Posterior vena cava (tissue), 2 donors: ENCODE results near the gene MYH3. TPM values are rescaled to one million over a fixed set of nuclear protein-coding genes. Genes with fewer than 3 reads are reported as not detected.

Source experiments
- DNase-seq: peaks from one replicate; pipeline ENCODE4 v3.0.0-alpha.2; 2020; ENCODE audit warnings: low spot score
- intact Hi-C, 2 donors: fragments of 100-400 bp; cut with DNase I; formaldehyde crosslinking; loops; one replicate each; pipeline versions ENCODE4 v1.14.1 to v1.14.2; 2022 to 2023
- total RNA-seq, 2 donors: library from RNA; stranded (reverse); fragmentation: NEBNext Ultra II Directional; extraction: Animal tissue kit (Norgen Biotek cat#: 25700); gene quantifications; one replicate each; pipeline ENCODE4 v1.2.1, GENCODE V29; 2021
- donor health status: DM: yes; HTN: yes; CAD: no.
- donor health status: DM: yes; HTN: yes; CAD: no.

Gene MYH3
- total RNA-seq, 2 donors from 2014 or later: 19.9 to 75.1 TPM

DNA sequence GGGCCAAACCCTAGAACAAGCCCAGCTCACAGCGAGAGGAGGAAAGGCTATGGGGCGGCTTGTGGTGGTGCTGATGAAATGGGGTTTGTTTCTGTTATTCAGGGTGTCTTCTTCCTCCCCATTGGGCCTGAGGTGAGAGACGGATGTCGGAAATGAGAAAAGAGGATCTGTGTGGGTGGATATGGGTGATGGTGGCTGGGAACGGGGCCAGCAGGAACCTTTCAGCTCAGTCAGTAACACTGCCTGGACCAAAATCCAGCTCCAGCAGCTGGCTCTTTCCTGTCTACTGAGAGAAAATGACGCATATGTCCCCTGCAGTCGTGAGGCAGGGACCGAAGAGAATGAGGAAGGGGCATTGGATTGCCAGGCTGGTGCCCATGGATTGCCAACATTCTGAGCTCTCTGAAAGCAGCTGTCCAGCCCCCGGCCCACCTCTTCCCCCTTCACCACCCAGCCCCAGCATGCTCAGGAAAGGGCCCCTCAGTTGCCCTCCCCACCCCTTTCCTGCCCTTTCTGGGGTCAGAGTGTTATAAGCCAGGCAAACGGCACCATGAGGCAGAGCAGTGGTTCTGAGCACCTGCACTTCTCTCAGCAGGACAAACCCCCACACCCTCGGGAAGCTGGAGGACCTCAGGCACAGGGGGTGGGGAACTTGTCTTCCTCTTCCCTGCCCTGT is 4.0 kb downstream of the MYH3 start:
- intact Hi-C loops: no loop called here
- DNase-seq: no peak

DNA sequence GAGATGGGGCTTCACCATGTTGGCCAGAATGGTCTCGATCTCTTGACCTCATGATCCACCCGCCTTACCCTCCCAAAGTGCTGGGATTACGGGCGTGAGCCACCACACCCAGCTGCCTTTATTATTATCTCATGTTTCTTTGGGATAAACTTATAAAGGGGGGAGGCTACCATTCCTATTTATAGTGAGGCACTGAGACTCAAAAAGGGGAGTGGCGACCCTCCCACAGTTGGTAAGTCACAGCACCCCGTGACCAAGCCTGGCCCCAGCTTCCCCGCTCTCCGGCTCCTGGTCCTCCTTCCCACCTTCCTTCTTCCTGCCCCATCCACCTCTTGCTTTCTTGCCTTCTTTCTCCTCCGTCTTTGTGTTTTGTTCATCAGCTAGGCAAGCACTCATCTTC is 5.2 kb downstream of the MYH3 start:
- intact Hi-C loops: no loop called here
- DNase-seq: no peak

DNA sequence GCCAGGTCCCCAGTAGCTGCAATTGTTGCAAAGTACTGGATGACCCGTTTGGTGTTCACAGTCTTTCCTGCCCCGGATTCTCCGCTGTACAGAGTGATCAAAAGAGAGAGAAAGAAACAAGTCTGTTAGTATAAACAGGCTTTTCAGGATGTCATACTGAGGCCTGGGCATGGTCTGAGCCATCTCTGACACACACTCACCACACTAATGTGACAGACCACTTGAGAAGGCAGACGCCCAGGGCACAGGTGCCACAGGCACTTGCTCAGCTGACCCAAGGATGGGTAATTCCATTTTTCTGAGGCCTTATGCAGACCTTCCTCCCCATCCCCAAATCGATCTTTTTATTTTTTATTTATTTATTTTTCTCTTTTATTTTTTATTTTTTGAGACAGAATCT is 7.5 kb downstream of the MYH3 start:
- no peak for DNase-seq
- intact Hi-C loops: loop anchor here in 1 of 2 donors (5.0 to 10.0 kb wide), 2 partner anchors 45 to 193 kb away; partner anchors contain the start of genes ADPRM and SCO1

DNA sequence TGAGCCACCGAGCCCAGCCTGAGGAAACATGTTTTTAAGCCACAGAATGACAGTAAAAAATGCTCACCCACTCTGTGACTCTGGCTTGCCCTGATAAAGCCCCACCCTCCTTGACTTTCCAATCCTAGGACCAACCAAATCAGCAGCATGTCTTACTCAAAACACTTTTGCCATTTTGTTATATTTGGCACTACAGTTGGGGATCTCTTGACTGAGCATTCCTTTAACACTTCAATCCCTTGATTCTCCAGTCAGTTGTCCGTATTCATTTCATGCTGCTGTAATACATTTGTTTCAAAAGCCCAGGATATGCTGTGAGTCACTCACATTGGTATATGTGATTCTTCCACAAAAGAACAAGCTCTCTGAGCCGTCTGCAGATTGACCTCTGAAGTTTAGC is 8.2 kb downstream of the MYH3 start:
- DNase-seq: no peak
- intact Hi-C loops: loop anchor here in 1 of 2 donors (5.0 to 10.0 kb wide), 2 partner anchors 46 to 193 kb away; partner anchors contain the start of genes ADPRM and SCO1

DNA sequence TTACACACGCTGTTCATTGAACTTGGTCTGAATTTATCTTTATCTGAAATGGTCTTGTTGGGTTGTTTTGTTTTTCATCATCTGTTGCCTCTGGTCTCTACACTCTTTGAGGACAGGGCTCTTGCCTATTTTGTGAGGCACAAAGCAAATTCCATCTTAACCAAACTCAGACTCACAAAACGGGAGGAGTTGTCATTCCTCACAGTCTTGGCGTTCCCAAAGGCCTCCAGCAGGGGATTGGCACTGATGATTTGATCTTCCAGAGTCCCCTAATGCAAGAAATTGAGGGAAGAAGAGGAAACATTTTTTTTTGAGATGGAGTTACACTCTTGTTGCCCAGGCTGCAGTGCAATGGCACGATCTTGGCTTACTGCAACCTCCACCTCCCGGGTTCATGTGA is 8.7 kb downstream of the MYH3 start:
- no peak for DNase-seq
- intact Hi-C loops: loop anchor here in 1 of 2 donors (5.0 to 10.0 kb wide), 2 partner anchors 46 to 194 kb away; partner anchors contain the start of genes ADPRM and SCO1

DNA sequence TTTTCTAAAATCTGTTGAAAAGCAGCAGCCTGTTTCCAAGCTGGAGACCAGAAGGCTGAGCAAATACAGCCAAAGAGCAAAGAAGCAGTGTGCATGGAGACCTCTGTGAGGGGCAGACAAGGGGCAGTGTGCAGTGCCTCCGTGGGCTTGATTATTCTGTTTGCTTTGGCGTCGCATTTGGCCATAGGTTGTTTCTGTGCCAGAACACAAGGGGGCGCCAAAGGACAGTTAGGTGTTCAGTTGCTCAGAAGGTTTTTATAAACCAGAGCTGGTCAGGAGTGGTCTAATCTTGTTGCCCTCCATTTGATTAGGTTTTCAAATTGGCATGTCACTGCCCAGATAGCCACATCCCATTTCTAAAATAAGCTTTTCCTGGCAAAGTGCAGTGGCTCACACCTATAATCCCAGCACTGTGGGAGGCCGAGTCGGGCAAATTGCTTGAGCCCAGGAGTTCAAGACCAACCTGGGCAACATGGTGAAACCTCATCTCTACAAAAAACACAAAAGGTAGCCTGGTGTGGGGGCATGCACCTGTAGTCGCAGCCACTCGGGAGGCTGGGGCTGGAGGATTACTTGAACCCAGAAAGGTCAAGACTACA is 10.6 kb downstream of the MYH3 start:
- intact Hi-C loops: loop anchor here in 1 of 2 donors (5.0 to 10.0 kb wide), 2 partner anchors 48 to 196 kb away; partner anchors contain the start of genes ADPRM and SCO1
- peak; percentile 87 for DNase-seq

DNA sequence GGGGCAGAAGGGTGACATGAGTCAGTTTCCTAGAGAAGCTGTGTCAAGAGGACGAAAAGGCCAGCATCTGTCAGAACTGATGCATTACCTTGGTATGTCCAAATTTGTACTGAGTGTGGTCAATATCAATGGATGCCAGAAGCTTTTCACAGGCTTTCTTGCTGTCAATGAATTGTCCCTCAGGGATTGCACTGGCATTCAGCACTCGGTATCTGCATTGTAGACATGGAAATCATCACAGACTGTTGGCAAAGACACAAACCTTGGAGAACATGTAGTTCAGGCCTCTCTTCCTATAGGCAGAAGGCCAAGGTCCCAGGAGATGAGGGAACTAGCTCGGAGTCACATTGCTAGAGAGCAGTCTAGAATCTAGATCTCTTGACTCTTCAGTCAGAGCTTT is 16.6 kb downstream of the MYH3 start:
- intact Hi-C loops: loop anchor here in 1 of 2 donors (10.0 kb wide), 1 partner anchor 54 kb away; the partner anchor contains the start of genes ADPRM and SCO1
- no peak for DNase-seq

DNA sequence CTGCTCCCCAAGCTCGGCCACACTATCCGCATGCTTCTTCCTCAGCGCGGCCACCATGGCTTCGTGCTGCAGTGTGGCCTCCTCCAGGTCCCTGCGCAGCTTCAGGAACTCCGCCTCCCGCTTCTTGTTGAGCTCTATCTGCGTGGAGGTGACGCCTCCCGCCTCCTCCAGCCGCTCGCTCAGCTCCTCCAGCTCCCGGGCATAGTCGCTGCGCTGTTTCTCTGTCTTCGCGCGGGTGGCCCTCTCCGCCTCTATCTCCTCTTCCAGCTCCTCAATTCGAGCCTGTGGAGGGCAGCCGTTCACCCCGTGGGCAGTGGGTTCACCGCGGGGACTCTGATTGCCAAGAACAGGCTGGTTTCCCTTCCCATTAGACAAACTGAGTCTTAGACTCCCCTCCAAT is 19.0 kb downstream of the MYH3 start:
- DNase-seq: no peak
- intact Hi-C loops: no loop called here

DNA sequence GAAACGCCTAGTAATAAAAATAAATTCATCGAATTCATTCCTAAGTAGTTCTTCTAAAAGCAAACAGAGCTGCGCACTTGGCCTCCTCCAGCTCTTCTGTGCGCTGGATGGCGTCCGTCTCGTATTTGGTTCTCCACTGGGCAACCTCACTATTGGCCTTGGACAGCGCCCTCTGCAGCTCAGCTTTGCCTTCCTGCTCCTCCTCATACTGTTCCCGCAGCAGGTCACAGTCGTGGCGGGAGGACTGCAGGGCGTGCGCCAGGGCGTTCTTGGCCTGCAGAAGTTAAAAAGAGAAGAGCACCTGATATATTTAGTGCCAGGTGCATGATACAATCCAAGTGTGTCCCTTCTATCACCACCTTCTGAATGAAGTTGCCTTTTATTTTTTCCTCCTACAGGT is 21.8 kb downstream of the MYH3 start:
- peak; percentile 48 for DNase-seq
- intact Hi-C loops: no loop called here

DNA sequence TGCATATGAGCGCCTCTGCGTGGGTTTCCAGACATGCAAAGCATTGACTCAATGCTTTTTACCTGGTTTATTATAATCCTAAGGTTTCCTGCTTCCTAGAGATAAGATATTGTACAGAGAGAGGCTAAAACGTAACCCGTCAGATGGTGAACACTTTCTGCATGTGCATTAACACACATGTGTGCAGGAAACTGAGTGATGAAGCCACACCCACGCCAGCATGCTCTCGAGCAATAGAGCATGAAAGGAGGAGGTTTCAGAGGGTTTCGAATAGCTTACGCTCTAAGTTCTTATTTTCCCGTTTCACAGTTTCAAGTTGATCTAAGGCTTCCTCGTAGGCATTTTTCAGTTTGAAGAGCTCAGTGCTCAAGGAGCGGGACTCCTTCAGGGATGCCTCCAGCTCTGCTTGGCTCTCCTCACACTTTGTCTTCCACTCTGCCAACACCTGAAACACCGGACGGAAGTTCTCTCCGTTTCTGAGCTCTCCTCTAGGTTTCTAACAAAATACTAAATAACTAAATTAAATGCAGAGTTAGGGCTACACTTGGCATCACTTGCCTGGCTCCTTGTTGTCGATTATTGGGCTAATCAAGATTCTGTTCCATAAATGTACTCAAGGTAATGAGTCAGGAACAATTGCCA is 23.2 kb downstream of the MYH3 start:
- intact Hi-C loops: no loop called here
- no peak for DNase-seq

DNA sequence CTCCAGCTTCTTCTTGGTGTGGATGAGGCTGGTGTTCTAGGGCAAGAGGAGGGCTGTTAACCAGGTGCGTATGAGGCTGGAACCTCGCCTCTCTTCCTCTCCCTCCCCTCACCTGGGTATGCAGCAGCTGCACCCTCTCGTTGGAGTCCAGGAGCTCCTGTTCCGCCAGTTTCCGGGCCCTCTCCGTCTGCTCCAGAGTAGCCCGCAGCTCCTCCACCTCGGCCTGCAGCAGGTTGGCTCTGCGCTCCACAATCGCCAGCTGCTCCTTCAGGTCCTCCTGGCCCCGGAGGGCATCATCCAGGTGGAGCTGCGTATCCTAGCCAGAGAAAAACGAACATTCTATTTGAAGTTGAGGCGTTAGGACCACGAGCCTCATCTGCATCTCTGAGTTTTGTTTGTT is 25.4 kb downstream of the MYH3 start:
- intact Hi-C loops: no loop called here
- DNase-seq: no peak

DNA sequence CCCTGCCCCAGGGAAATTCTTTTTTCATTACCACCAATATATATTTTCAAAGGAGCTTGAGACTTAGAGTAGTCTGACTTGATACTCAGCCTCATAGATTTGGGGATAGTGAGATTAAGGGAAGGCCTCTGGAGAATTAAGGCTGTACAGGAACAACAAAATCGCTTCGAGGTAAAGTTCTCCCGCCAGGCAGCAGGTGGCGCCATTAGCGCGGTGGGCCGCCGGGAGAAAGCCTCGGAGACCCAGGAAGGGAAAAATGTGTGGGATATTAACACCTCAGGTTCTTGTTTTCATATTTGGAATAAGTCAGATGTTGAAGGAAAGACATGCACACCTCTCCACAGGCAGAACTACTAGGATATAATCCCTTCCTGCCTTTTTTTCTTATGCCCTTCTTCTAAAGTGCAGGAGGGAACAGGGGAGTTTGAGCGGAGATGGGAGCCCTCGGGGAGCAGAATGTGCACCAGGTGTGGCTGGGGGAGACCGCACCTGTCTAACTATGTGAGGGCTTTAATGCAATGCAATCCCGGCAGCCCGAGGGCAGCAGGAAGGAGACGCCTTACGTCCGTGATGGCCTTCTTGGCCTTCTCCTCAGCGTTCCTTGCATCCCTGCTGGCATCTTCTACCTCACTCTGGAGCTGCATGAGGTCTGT is 25.9 kb downstream of the MYH3 start:
- no peak for DNase-seq

DNA sequence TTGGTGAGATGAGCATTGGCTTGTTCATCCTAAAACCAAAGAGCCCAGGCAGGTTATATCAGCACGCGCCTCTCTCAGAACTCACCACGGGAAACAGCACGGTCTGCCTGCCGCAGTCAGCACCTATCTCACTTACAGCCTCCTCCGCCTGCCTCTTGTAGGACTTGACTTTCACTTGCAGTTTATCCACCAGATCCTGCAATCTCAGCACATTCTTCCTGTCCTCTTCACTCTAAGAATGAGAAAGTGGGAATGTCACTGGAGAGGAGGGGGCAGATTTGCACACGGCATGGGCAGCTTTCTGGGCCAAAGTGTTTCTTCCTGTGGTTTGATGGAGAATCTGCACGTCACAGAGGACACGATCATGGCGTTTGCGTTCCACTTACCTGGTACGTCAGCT is 27.4 kb downstream of the MYH3 start:
- intact Hi-C loops: no loop called here
- no peak for DNase-seq

More for the DNA sequence above, 25.9 kb downstream of the MYH3 start:
- intact Hi-C loops: no loop called here

DNA sequence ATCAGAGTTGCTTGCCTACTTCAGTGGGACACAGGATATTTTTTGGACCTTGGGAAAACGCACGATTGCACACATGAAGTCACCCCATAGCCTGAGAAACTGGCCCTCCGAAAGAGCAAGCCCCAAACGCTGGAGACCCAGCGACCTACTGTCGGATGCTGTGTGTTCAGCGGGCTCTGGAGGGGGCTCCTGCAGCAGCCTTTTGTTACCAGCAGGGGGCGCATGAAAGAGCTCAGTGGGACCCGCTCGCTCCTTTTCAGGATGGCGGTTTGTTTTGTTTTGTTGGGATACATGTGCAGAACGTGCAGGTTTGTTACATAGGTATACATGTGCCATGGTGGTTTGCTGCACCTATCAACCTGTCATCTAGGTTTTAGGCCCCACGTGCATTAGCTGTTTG is 28.4 kb downstream of the MYH3 start:
- intact Hi-C loops: no loop called here
- DNase-seq: no peak

DNA sequence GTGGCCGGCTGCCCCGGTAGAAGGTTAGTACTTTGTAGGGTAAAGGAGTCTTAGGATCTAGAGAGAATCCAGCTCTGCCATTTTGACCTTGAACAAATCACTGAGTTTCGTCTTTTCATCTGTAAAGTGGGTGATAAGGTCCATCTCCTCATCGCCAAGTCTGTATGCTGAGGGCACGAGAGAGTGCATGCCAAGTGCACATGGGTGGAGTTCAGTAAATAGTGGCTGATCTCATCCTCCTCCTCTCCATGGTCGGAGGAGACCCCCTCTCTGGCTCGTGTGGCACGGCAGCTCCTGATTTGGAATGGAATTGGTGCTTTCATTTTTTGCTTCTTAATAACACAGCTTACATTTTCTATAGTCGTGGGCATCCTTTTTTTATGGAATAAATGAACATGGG is 30.7 kb downstream of the MYH3 start:
- DNase-seq: no peak
- intact Hi-C loops: no loop called here

DNA sequence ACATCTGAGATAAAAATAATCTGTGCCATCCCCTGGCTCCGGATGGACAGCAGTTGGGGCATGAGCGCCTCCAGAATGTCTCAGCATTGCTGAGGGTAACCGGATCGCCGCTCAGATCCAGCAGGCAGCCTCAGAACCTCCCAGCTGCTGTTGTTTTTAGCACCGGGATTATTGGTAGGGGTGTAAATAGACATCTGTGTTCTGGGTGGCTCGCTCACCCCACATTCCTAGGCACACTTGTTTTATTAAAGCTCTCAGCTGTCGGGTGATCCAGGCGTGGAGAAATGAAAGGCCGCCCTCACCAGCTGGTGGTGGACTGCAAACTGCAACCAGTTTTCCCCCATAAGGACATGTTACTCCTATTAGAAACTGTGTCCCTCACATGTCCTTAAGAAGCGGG is 32.1 kb downstream of the MYH3 start:
- intact Hi-C loops: no loop called here
- DNase-seq: no peak

DNA sequence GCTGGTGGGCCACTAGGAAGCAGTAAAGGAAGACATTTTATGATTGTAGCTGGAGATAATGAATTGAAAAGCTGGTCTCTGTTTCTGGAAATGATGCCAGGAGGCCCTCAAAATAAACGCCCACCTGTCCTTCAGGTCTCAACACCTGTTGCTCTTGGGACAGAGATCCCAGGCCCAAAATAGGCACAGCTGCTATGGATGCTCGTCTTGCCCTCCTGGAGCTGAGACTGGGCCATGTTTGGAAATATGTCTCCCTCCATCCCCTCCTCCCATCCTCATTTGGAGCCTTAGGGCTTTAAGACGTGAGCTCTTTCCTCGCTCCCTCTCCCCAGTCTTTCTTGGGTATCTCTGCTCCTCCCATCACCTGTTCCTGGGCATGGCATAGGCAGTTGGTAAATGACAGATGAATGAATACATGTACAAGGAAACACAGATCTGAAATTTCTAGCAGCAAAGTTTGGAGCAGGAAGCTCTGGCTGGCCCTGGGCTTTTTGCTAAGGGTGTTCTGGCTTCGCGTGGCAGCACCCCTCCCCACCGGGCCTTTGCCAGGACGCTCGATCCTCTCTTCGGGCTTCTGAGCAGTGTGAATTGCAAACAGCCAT is 33.3 kb downstream of the MYH3 start:
- no peak for DNase-seq
- intact Hi-C loops: no loop called here

DNA sequence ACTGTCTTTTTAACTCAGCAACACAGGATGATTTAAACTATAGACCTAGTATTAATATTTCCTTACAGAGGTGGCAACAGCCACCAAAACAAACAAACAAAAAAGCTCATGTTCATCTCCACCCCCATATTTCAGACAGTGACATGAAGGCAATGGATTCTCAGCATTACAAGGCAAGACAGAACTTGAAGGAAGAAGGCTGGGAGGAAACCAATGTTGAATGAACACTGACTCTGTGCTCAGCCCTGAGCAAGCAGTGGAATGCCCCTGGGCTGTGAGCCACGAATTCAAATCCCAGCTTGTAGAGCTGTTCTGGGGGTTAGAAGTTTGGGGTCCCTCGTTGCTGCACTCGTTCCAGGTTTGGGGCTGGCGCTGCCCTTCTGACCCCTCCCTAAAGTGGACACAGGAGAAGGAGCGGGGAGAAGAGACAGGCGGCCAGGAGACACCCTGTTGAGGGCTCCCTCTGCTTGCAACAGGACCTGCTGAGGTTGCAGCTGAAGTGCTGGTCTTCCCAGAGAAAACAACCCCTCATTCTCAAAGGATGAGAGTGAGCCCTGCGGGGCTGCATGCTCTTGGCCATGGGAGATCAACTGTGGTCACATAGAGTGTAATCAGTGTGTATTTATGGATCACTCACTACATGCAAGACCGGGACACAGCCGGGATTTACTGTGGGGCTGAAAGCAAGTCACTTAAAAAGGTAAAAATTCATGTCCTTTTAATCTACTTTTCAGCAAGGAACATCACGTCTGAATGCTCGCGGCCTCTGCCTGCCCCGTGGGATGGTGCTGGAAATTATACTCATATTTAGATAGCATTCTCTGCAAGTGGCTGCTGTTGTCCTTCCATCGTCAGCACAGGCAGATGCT is 34.3 kb downstream of the MYH3 start:
- intact Hi-C loops: no loop called here
- no peak for DNase-seq

DNA sequence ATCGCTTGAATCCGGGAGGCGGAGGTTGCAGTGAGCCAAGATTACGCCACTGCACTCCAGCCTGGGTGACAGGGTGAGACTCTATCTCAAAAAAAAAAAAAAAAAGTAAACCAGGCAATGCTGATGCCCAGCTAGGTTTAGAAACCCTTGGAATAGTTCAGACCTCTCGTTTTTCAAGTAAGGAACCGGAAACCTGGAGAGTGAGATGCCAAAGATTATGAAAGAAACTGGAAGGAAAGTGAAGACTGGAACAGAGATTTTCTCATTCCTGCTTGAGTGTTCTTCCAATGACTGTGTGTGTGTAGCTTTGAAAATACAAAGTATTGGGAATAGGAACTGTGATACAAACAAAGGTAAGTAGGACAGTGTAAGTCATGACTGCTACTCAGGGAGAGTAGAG is 35.7 kb downstream of the MYH3 start:
- no peak for DNase-seq
- intact Hi-C loops: no loop called here
